Muscle layer of colon (tissue), 2 donors: ENCODE data around the gene TMEM89.

Experiments
- H3K27ac ChIP-seq: one replicate; pipeline ENCODE4 v1.7.0; 2013; ENCODE audit warnings: low read depth, mild to moderate bottlenecking, low read length, moderate library complexity
- H3K27me3 ChIP-seq, 2 donors: one replicate each; pipeline ENCODE4 v1.7.0; 2013; ENCODE audit warnings: low read length in 2 of 2, mild to moderate bottlenecking in 2 of 2; ENCODE audit not compliant: insufficient read depth in 2 of 2, control insufficient read depth in 1 of 2
- H3K36me3 ChIP-seq: one replicate; pipeline ENCODE4 v1.7.0; 2013; ENCODE audit warnings: mild to moderate bottlenecking, low read length; ENCODE audit not compliant: insufficient read depth
- H3K4me1 ChIP-seq: one replicate; pipeline ENCODE4 v1.7.0; 2013; ENCODE audit warnings: mild to moderate bottlenecking, low read length; ENCODE audit not compliant: insufficient read depth
- H3K4me3 ChIP-seq, 2 donors: one replicate each; pipeline ENCODE4 v1.7.0; 2013; ENCODE audit warnings: low read length in 2 of 2, low read depth in 1 of 2, mild to moderate bottlenecking in 1 of 2, moderate library complexity in 1 of 2
- H3K9ac ChIP-seq: one replicate; pipeline ENCODE4 v1.7.0; 2013; ENCODE audit warnings: low read length
- H3K9me3 ChIP-seq: one replicate; pipeline ENCODE4 v1.7.0; 2013; ENCODE audit warnings: mild to moderate bottlenecking, low read length
- donor health status: abdominal sarcoma.
- donor health status: Adenocarcinoma of cecum.

The TMEM89 gene

DNA sequence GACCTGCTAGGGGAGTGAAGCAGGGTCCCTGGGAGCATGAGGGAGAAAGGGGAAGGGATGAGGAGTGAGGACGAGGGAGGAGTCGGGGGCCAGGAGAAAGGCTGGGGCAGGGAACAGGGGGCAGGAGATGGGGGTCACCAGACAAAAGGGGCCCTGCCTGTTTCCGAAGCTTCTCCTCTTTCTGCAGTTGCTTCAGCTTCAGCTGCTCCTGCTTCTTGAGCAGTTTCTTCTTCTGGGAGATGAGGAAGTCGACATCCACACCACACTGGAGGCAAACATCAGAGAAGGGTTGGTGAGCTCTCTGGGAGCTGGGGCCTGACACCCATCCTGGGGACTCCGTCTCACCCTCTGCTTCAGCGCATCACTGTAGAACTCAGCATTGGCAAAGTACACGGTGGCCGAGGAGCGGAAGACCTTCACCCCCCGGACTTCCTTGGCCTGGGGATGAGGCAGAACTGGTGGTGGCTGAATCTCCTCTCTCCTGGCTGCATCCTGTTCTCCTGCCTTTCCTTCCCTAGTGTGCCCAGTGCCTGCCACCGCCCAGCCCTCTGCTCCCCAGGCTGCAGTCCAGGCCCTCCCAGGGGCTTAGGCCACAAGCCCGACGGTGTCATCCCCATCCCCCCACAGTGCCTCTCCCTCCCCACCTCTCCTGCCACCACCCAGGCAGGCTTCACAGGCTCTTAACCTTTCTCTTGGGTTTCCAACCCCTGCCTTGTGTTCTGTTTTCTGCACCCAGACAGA is 6.9 kb upstream of the TMEM89 start:
- H3K9ac ChIP-seq, result no peak overlapping the region
- peaks cover 46% of the 10 kb centered on the region for H3K36me3 ChIP-seq
- no peak overlapping the region for H3K4me3 ChIP-seq
- H3K27ac ChIP-seq, result no peak overlapping the region
- H3K4me1 ChIP-seq, result no peaks in the 10 kb centered on the region
- no peaks in the 10 kb centered on the region for H3K27me3 ChIP-seq
- no peaks in the 10 kb centered on the region for H3K9me3 ChIP-seq

DNA sequence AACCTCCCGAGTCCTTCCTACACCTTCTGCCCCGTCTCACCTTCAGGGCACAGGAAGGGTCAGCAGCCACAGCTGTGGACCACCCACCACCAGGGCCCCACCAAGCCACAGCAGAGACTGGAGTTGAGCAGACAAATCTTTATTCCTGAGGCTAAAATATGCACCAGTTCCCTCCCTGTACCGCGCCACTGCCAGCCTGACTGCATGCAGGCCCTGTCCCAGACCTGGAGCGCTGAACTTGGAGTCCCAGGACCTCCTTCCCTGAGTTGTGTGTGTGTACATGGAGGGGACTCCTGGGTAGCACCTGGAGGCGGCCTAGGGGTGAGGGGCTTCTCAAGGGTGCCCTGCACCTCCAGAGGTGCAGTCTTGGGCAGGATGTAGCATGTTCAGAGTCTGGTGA is 4.0 kb upstream of the TMEM89 start:
- Histone ChIP-seq H3K4me1 (no peaks in the 10 kb centered on the region), H3K36me3 (peaks cover 27% of the 10 kb centered on the region), H3K27ac (no peak overlapping the region)

DNA sequence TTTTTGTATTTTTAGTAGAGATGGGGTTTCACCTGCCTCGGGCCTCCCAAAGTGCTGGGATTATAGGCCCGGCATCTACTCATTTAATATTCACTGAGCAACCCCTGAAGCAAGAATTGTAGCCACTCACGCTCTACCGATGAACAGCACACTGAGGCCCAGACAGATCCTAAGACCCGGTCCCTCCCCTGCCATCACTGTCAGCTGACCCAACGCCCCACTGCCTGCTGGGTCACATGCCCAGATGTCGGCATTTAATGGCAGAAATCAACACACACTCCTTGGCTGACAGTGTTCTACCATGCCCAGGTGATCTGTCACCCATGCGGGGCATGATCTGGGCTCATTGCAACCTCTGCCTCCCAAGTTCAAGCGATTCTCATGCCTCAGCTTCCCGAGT is 3.2 kb upstream of the TMEM89 start:
- no peak overlapping the region for H3K9ac ChIP-seq
- H3K4me3 ChIP-seq, result no peak overlapping the region
- no peaks in the 10 kb centered on the region for H3K4me1 ChIP-seq
- H3K27me3 ChIP-seq, result no peaks in the 10 kb centered on the region
- H3K36me3 ChIP-seq, result peaks cover 21% of the 10 kb centered on the region
- no peak overlapping the region for H3K27ac ChIP-seq
- H3K9me3 ChIP-seq, result no peaks in the 10 kb centered on the region

More for the DNA sequence above, 4.0 kb upstream of the TMEM89 start:
- Histone ChIP-seq H3K9me3 (no peaks in the 10 kb centered on the region), H3K4me3 (no peak overlapping the region), H3K27me3 (no peaks in the 10 kb centered on the region), H3K9ac (no peak overlapping the region)

DNA sequence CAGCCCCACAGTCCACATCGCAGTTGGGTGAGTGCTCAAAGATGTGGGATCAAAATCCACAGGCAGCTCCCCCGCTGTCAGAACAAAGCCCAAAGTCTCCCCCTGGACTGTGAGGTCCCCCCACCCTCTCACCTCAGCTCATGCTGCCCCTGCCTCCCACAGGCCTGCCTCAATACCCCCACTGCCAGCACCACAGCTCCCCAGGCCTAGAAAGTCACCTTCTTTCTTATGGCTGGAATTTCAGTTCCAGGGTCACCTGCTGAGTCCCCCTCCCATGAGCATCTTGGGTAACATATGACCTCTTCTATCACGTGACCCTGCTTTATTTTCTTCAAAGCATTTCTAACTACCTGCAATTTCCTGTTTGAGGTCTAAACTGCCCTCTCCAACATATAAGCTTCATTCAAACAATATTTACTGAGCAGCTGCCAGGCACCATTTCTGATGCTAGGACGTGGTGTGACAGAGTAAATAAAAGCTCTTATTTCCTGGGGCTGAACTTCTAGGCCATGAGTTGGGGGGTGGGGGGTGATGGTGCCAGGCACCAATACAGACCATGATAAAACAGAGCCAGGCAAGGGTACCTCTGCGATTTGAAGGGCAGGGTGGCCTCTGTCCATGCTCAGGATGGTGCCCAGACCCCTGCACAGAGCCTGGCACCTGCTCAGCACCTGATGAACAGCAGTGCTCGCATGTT is 2.4 kb upstream of the TMEM89 start:
- Histone ChIP-seq H3K9me3 (no peaks in the 10 kb centered on the region), H3K4me3 (no peak overlapping the region), H3K4me1 (no peaks in the 10 kb centered on the region), H3K27me3 (no peaks in the 10 kb centered on the region), H3K9ac (no peak overlapping the region), H3K36me3 (peaks cover 16% of the 10 kb centered on the region), H3K27ac (no peak overlapping the region)

DNA sequence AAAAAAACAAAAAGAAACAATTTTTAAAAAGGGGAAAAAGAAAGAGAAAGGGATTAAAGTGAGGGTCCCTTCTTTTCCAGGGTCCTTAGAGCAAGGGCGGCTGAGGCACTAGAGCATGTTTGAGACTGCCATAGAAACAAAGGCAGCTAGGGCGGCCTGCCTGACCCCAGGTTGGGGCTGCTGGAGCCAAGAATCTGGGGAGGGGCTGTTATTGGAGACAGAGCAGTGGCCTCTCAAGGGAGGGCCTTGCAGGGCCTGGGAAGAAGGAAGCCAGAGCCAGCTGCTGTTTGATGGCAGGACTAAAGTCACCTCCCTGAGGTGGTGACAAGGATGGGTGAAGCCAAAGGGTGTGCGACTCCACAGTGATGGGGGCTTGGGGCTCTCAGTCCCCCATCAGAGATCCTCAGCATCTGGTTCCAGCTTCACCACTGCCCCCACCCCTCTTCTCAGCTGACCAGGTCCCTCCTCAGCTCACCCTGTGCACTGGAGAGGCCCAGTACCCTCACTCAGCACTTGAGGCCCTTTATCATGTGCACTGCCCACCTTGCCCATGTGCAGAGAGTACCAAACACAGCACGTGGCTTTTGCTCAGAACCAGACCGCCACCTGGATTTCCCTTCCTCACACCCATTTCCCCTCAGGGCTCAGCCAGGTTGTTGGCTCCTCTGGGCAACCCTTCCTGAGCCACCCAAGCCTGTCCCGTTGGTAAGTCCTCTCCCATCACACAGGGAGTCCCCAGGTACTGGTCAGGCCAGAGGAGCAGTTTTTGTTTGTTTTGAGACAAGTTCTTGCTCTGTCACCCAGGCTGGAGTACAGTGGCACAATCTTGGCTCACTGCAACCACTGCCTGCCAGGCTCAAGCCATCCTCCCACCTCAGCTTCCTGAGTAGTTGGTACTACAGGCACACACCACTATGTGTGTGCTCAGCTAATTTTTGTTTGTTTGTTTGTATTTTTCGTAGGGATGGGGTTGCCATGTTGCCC is 1.7 kb downstream of the TMEM89 start:
- H3K9ac ChIP-seq, result no peak overlapping the region

DNA sequence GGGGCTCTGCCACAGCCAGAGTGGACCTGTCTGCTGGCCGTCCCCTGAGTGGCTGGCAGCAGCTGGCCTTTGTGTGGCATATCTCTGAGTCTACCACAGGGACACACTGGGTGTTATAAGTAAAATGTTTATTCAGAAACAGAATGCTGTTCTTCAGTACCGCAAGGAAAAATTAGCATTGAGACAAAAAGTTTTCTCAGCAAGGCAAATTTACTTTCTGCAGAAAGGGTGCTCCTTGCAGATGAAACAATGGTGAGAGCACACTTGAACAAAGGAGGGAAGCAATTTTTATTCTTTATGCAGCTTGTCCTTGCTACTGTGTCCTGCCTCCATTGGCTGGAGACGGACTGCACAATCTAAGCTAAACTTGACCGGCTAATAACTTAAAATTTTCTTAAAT is 4.0 kb downstream of the TMEM89 start:
- H3K9me3 ChIP-seq, result peaks cover 6% of the 10 kb centered on the region

More for the DNA sequence above, 1.7 kb downstream of the TMEM89 start:
- H3K27ac ChIP-seq, result no peak overlapping the region
- H3K4me3 ChIP-seq, result no peak overlapping the region
- no peaks in the 10 kb centered on the region for H3K4me1 ChIP-seq
- H3K27me3 ChIP-seq, result no peaks in the 10 kb centered on the region
- no peaks in the 10 kb centered on the region for H3K36me3 ChIP-seq
- peaks cover 6% of the 10 kb centered on the region for H3K9me3 ChIP-seq

DNA sequence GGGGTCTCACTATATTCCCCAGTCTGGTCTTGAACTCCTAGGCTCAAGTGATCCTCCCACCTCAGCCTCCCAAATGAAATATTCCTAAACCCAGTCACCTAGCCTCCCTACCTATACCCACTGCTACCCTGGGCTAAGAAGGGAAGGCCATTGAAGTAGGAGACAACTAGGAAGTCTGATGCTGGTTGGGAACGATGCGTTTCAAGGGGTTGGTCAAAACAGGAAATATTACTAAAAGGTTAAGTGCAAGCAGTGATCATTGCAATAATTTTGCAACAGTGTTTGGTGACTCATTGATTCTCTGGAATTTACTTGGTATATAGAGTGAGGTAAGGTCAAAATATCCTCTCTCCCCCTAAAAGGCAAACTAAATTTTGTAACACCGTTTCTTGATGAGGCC is 7.5 kb downstream of the TMEM89 start:
- H3K27ac ChIP-seq, result no peak overlapping the region
- H3K27me3 ChIP-seq, result no peaks in the 10 kb centered on the region
- H3K4me1 ChIP-seq, result no peaks in the 10 kb centered on the region
- no peaks in the 10 kb centered on the region for H3K36me3 ChIP-seq
- H3K4me3 ChIP-seq, result no peak overlapping the region
- peaks cover 6% of the 10 kb centered on the region for H3K9me3 ChIP-seq
- H3K9ac ChIP-seq, result no peak overlapping the region

More for the DNA sequence above, 4.0 kb downstream of the TMEM89 start:
- Histone ChIP-seq H3K4me3 (no peak overlapping the region), H3K4me1 (no peaks in the 10 kb centered on the region), H3K27ac (no peak overlapping the region), H3K27me3 (no peaks in the 10 kb centered on the region), H3K9ac (no peak overlapping the region), H3K36me3 (no peaks in the 10 kb centered on the region)

DNA sequence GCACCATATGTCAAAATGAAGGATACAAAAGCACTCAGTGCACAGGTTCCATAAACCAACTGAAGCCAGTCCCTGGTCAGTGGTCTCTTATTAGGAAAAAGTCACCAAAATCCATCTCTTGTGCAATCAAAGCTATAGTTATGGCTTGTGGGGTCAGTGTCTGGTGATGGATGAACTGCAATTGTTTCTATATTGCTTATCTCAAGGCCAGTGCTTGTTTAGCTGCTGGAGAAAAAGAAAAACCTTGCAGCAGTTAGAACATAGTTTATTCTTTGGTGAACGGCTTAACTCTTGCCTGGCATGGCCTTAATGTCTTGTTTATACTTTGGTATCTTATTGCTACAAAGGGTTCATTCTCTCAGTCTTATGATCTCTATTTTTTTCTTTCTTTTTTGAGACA is 9.3 kb downstream of the TMEM89 start:
- Histone ChIP-seq H3K36me3 (no peaks in the 10 kb centered on the region), H3K27me3 (no peaks in the 10 kb centered on the region), H3K4me1 (peaks cover 17% of the 10 kb centered on the region), H3K27ac (no peak overlapping the region), H3K9me3 (peaks cover under 1% of the 10 kb centered on the region), H3K9ac (no peak overlapping the region), H3K4me3 (no peak overlapping the region)

DNA sequence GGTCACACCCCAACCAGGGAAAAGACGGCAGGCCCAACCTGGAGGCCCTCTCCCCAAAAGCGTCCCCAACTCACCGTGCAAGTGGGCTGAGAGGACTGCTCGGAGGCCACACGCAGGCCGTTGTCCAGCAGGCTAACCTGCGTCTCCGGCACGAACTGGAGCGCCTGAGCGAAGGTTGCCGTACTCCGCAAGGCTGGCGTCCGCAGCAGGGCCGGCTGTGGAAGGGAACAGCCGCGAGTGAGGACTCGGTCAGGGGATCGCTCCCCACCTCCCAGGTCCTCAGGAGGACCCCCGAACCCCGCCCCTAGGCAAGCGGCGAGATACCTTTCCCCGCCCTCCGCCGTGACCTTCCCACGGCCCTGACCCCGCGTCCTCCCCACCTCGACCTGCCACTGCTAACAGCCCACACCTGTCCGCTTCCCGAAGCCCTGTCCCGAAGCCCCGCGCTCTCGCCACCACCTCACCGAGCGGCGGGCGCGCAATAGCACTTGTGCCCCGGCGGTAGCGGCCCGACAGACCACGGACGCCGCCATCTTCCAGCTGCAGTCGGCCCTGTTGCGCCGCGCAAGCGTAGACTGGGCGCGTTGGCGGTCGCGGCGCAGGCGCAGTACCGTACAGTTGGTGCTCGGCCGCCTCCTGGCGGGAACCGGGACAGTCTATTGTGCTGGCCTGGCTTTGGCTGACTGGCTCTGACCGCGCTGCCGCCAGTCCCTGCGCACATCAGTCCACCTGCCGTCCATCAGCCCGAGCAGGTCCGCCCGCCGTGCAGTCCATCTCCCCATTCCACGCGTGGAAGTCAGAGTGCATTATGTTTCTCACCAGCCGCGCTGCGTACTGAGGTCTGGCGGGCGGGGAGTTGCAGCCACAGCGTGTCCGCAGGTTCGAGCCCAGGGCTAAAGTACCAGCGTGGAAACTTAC is 12.2 kb downstream of the TMEM89 start, which contains the start of gene UQCRC1:
TSS of gene UQCRC1 (minus strand) at position 559 of the 918 bp plus-strand sequence. CDS start at position 533, 26 bp downstream.
- peak within 1 kb of the TSS; percentile 95 to 98 for H3K4me3 ChIP-seq
- H3K27ac ChIP-seq, result peak within 1 kb of the TSS; percentile 87
- peaks cover 17% of the 10 kb centered on the region for H3K4me1 ChIP-seq
- H3K9ac ChIP-seq, result peak within 1 kb of the TSS; percentile 95
- no peaks in the 10 kb centered on the region for H3K27me3 ChIP-seq
- H3K9me3 ChIP-seq, result no peaks in the 10 kb centered on the region
- H3K36me3 ChIP-seq, result peaks cover 20% of the 10 kb centered on the region

DNA sequence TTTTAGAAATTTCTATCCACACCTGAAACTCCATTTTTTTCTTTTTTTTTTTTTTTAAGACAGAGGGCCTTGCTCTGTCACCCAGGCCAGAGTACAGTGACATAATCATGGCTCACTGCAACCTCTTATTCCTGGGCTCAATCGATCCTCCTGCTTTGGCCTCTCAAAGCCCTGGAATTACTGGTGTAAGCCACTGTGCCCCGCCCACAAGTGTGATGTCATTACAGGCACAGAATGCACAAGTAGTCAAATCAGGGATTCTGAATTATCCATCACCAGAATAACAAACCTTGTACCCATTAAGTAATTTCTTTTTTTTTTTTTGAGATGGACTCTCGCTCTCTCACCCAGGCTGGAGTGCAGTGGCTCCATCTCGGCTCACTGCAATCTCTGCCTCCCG is 14.1 kb downstream of the TMEM89 start:
- peaks cover 17% of the 10 kb centered on the region for H3K4me1 ChIP-seq
- H3K36me3 ChIP-seq, result peaks cover 39% of the 10 kb centered on the region
- H3K27me3 ChIP-seq, result no peaks in the 10 kb centered on the region
- no peak overlapping the region for H3K9ac ChIP-seq
- no peak overlapping the region for H3K27ac ChIP-seq
- no peaks in the 10 kb centered on the region for H3K9me3 ChIP-seq
- H3K4me3 ChIP-seq, result no peak overlapping the region
